ENCODE data around the gene MBP. TPM values are rescaled to one million over a fixed set of nuclear protein-coding genes. Genes with fewer than 3 reads are reported as not detected.
A peak's percentile ranks its signal among the peaks of the same experiment; 100 is the strongest.

The MBP gene
- total RNA-seq, 1 experiment from 2014 or later: 88.8 TPM

GRCh38 chr18:77067291-77068061 is 65.1 kb downstream of the MBP start:
- Histone ChIP-seq H3K9me3 (ENCODE audit: control insufficient read depth, insufficient read depth, low read depth, low read length) (no peaks in the 10 kb centered on the region), H3K4me1 (ENCODE audit: control insufficient read depth, insufficient read depth, low read length) (peaks cover 93% of the 10 kb centered on the region), H3K27me3 (ENCODE audit: control insufficient read depth, insufficient read depth, low read length) (no peaks in the 10 kb centered on the region), H3K4me3 (ENCODE audit: low read depth in 2 of 2, low read length in 2 of 2) (peak overlapping the region in 1 of 2 experiments; percentile 5; a peak in 2 of 4 replicates), H3K27ac (ENCODE audit: low read length) (peak overlapping the region; percentile 81), H3K36me3 (ENCODE audit: control insufficient read depth, insufficient read depth, low read length) (no peaks in the 10 kb centered on the region; the same call in 1 of the 2 replicates)
- DNase-seq (ENCODE audit: low read depth, low spot score) (peak; percentile 90), ATAC-seq (peak; percentile 83)
- no TSS peak for BruUV-seq (replicated peaks)
- TF ChIP-seq REST (IDR thresholded peaks at IDR 0.05; ENCODE audit: insufficient read depth in 1 of 2, low read depth in 2 of 2, low read length in 1 of 2) (peak in 1 of 2 experiments; percentile 70; a peak in 1 of 4 replicates), CTCF (IDR thresholded peaks at IDR 0.05) (no peak)
- intact Hi-C loops (cut with micrococcal nuclease; ENCODE audit: unreplicated experiment): no loop called here
- POLR2A ChIA-PET: interaction anchor here (0.6 kb wide), 1 partner anchor 19 kb away, joined by 4 read pairs; no protein-coding TSS in a partner anchor
- CTCF ChIA-PET: interaction anchor here (0.5 to 1.5 kb wide), 4 partner anchors 10 to 144 kb away, joined by 3 to 5 read pairs (median 4); no protein-coding TSS in a partner anchor
- in situ Hi-C loops (cut with HindIII; ENCODE audit: low pct_unique_long_range_greater_than_20kb, low sequenced_read_pairs): no loop called here

- in situ Hi-C loops (cut with HindIII; ENCODE audit: low pct_unique_long_range_greater_than_20kb, low sequenced_read_pairs): no loop called here
- TF ChIP-seq CTCF (IDR thresholded peaks at IDR 0.05) (no peak), REST (IDR thresholded peaks at IDR 0.05; ENCODE audit: insufficient read depth in 1 of 2, low read depth in 2 of 2, low read length in 1 of 2) (no peak), SIN3A (IDR thresholded peaks at IDR 0.05; ENCODE audit: borderline replicate concordance, insufficient read depth, low read depth, low read length) (no peak), TCF7L2 (IDR thresholded peaks at IDR 0.05; ENCODE audit: low read depth, low read length) (no peak), POLR2AphosphoS5 (IDR thresholded peaks at IDR 0.05; ENCODE audit: low read depth, low read length) (no peak)
- Histone ChIP-seq H3K4me3 (ENCODE audit: low read depth in 2 of 2, low read length in 2 of 2) (no peak overlapping the region), H3K4me1 (ENCODE audit: control insufficient read depth, insufficient read depth, low read length) (peaks cover 92% of the 10 kb centered on the region), H3K27ac (ENCODE audit: low read length) (peak overlapping the region; percentile 81), H3K36me3 (ENCODE audit: control insufficient read depth, insufficient read depth, low read length) (no peaks in the 10 kb centered on the region; the same call in 1 of the 2 replicates), H3K27me3 (ENCODE audit: control insufficient read depth, insufficient read depth, low read length) (no peaks in the 10 kb centered on the region), H3K9me3 (ENCODE audit: control insufficient read depth, insufficient read depth, low read depth, low read length) (no peaks in the 10 kb centered on the region)
- ATAC-seq: no peak
- ChIA-PET CTCF (interaction anchor here (0.6 to 1.5 kb wide), 4 partner anchors 10 to 249 kb away, joined by 3 to 5 read pairs (median 4); no protein-coding TSS in a partner anchor), POLR2A (no interaction called here)
- DNase-seq (ENCODE audit: low read depth, low spot score): no peak
- BruUV-seq (replicated peaks): no TSS peak
- intact Hi-C loops (cut with micrococcal nuclease; ENCODE audit: unreplicated experiment): no loop called here
Measured at GRCh38 chr18:77066689-77067088, 65.9 kb downstream of the MBP start.
